22Rv1 (cell line): ENCODE data around the gene AKAP6.

Experiments used
- H3K27ac ChIP-seq: fragments of 450-650 bp; 2 replicates; pipeline ENCODE4 v1.5.1; 2017
- ZFX ChIP-seq: fragments of 450-650 bp; IDR thresholded peaks from 2 replicates; pipeline ENCODE4 v1.6.1; 2017; ENCODE audit warnings: antibody characterized with exemption, borderline replicate concordance
- TF ChIP-seq, protein P1 (sequence below): fragments of 450-650 bp; IDR thresholded peaks from 2 replicates; pipeline ENCODE4 v1.5.1; 2017; ENCODE audit warnings: mild to moderate bottlenecking

Gene AKAP6

GRCh38 chr14:32430326-32430725 lies 101.2 kb downstream of the AKAP6 start:
- TF ChIP-seq, protein P1, sequence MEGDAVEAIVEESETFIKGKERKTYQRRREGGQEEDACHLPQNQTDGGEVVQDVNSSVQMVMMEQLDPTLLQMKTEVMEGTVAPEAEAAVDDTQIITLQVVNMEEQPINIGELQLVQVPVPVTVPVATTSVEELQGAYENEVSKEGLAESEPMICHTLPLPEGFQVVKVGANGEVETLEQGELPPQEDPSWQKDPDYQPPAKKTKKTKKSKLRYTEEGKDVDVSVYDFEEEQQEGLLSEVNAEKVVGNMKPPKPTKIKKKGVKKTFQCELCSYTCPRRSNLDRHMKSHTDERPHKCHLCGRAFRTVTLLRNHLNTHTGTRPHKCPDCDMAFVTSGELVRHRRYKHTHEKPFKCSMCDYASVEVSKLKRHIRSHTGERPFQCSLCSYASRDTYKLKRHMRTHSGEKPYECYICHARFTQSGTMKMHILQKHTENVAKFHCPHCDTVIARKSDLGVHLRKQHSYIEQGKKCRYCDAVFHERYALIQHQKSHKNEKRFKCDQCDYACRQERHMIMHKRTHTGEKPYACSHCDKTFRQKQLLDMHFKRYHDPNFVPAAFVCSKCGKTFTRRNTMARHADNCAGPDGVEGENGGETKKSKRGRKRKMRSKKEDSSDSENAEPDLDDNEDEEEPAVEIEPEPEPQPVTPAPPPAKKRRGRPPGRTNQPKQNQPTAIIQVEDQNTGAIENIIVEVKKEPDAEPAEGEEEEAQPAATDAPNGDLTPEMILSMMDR, result no peak
- no peak overlapping the region for H3K27ac ChIP-seq

GRCh38 chr14:32432813-32433538 lies 103.9 kb downstream of the AKAP6 start:
- H3K27ac ChIP-seq, result no peak overlapping the region
- TF ChIP-seq, protein P1, result no peak
- TF ChIP-seq ZFX, result no peak

DNA sequence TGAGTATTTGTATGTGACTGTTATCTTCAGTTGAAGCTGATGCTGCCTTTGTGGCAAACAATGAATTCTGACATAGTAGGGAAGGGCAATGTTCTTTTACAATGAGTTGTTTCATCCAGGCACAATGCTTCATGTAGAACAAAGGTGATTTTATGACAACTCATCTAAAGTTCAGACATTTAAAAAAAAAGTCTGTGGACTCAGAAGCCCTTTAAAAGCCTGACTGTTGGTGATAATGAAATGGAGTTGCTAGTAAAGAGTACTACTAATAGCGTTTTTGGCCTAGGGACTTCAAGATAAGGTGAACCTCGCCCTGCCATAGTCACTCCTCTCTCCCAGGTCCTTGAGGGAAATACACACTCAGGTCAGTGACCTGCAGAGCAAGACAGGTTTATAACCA lies 105.1 kb downstream of the AKAP6 start:
- TF ChIP-seq, protein P1, result no peak
- no peak for TF ChIP-seq ZFX
- H3K27ac ChIP-seq, result no peak overlapping the region

DNA sequence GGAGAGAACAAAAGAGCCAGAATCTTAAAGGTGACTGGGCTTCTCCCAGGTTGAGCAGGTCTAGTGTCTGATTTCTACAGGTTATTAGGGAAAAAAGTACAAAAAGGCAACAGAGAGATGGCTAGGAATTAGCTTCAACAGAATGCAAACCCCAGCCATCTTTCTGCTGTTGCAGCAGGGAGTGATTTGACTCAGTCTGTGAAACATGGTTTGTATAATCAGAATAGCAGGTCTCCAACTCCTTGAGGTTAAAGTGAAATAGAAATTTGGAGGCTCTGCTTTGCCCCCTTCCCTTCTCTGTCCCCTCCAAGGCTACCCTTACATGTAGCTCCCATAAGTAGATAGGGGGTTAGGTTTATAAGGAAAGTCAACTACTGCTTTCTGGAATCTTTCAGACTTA lies 105.8 kb downstream of the AKAP6 start:
- H3K27ac ChIP-seq, result no peak overlapping the region
- no peak for TF ChIP-seq ZFX
- TF ChIP-seq, protein P1, result no peak

- no peak for TF ChIP-seq ZFX
- TF ChIP-seq, protein P1, result no peak
- no peak overlapping the region for H3K27ac ChIP-seq
These were observed 106.3 kb downstream of the AKAP6 start for GRCh38 chr14:32435411-32435810.

DNA sequence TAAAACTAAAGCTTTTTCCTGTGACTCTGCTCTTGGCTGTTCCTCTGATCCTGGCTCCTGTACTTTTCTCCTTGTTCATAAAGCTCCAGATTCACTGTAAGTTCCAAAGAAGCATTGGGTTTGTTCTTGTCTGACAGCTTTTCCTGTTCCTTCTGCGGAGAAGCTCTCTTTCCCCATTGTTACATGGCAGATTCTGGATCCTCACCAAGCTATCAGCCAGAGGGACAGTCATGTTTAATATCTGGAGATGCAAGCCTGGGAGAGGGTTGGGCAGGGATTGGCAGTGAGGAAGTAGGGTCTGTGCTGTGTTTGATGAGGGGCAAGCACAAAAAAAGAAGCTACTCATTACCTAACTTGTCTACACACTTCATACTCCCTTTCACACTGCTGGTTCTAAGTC lies 107.9 kb downstream of the AKAP6 start:
- no peak overlapping the region for H3K27ac ChIP-seq
- no peak for TF ChIP-seq ZFX
- TF ChIP-seq, protein P1, result no peak

DNA sequence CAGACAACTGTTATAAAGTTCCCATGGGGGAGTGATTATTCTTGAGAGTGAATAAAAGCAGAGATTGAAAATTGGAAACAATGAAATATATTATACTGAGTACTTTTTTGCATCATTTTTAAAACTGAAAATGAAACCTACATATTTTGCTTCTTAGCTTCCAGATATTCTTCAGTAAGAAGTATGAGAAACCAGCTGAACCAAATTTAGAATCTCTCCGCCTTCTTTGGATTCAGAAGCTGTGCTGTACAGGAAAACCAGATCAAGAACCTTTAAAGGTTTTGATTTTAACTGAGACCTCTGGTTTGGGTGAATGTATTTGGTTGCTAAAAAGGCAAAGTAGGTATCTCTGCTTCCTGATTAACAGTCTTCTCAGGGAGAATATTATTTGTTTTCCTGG lies 109.4 kb downstream of the AKAP6 start:
- TF ChIP-seq, protein P1, result no peak
- no peak overlapping the region for H3K27ac ChIP-seq
